HG03354 (cell line): ENCODE measurements around the gene COX15.
"Not testable (repeated sequence)": the region's sequence is repeated elsewhere in the genome, so short reads cannot be mapped to it uniquely, and the experiment has no call there.

Experiments
- ATAC-seq: cut with Tn5 transposase; IDR thresholded peaks from one replicate; pipeline ENCODE4 v1.9.1; 2021; ENCODE audit warnings: mild to moderate bottlenecking; ENCODE audit not compliant: unreplicated experiment, poor library complexity, severe bottlenecking

COX15 gene

DNA sequence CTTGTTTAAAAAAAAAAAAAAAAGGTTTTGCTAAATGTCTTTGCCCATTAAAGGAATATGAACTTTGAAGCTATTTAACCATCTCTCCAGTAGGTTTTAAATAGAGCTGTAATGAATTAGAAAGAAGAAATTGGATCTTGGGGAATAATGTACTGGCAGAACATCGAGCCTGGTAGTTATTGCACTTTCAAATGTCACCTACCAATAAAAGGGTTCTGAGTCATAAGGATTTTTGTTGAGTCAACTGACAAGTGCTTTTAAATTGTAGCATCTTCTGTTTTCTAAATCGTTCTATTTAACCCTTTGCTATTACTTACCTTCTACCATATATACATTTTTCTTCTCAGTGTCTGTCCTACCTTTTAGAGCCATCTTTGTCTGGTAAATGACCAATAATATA lies 10.8 kb upstream of the COX15 start:
- no peak for ATAC-seq

- ATAC-seq = no peak
Measured at GRCh38 chr10:99742254-99742653, 10.3 kb upstream of the COX15 start.

GRCh38 chr10:99740933-99741559 lies 9.1 kb upstream of the COX15 start:
- ATAC-seq = no peak

DNA sequence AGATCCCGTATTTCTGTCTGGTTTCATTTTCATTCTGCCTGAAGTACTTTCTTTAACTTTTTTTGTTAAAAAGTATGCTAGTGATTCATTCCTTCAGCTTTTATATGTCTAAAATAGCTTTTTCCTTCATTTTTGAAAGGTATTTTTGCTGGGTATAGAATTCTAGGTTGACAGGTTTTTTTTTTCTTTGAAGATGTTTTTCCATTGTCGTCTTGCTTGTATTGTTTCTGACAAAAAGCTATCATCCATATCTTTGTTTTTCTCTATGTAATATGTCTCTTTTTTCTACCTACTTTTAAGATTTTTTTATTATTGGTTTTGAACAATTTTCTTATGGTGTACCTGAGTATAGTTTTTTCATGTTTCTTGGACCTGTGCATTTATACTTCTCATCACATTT lies 8.3 kb upstream of the COX15 start:
- no peak for ATAC-seq

GRCh38 chr10:99734111-99734510 lies 2.2 kb upstream of the COX15 start:
- ATAC-seq = not testable (repeated sequence)

DNA sequence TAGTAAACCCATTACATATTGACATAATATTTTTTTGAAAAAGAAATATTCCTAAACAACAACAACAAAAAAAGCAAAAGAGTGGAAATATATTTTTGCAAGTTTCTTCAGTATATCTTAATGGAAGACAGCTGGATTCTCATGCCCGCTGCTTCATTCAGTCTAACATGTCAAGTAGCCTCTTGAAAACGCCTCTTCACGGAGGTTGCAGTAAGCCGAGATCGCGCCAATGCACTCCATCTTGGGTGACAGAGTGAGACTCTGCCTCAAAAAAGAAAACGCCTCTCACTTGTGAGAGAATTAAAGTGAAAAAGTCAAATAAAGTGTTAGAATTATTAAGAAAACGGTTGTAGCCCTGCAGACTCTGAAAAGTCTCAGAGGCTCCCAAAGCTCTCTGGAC lies 1.4 kb upstream of the COX15 start:
- ATAC-seq = no peak

DNA sequence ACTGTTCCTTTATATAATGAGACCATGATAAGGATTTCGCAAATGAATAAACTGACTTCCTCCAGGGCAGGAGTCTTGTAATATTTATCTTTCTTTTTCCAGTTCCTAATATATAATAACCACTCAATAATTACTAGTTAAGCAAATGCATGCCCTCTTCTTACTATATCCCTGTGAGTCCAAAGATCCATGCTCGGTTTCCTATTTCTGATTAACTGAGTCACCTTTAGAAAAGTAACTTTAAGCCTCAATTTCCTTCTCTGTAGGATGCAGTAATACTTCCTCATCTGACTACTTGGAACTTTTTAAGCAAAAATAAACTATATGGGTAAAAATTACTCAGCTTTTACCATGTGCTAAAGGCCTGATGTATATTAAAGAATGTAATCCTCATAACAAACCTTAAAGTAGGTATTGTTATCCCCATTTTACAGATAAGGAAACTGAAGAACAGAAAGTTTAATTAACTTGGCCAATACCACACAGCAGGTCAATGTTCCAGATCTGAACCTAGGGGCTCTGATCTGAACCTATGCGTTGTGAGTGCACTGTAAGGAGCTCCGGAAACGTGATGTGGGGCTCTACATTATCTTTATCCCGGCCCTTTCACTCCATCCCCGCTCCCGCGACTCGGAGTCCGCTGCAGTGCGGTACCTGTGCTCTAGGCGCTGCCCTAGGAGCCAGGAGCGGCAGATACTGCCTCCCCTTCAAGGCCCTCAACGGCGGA lies 458 bp downstream of the COX15 start:
- ATAC-seq = no peak

DNA sequence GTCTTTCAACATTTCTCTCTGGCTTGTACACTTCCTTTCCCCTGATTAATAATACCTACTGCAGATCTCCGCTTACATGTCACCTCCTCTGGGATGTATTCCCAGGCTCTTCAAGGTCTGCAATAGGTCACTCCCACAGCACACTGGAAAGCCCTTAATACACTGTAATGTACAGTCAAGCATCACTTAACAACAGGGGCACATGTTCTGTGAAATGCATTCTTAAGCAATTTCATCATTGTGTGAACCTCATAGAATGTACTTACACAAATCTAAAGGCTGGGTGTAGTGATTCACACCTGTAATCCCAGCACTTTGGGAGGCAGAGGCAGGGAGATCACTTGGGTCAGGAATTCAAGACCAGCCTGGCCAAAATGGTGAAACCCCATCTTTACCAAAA lies 1.9 kb downstream of the COX15 start:
- ATAC-seq = no peak

DNA sequence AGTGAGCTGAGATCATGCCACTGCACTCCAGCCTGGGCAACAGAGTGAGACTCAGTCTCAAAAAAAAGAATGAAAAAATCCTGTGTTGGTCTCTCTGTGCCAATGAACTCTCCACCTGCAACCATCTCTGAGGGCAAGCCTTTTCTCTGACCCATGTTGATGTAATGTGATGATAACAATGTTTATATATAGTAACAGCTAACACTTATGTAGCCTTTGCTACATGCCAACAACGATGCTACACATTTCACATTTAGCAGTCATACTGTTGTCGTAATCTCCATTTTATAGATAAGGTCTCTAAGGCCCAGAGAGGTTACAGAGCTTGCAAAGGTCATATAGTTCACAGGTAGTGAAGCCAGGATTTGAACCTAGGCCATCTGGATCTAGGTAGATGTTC lies 11.5 kb downstream of the COX15 start:
- no peak for ATAC-seq

GRCh38 chr10:99714446-99714845 lies 17.5 kb downstream of the COX15 start:
- no peak for ATAC-seq

- ATAC-seq = peak; percentile 70
Measured at GRCh38 chr10:99711129-99711719, 20.7 kb downstream of the COX15 start.

GRCh38 chr10:99709480-99710229 lies 22.3 kb downstream of the COX15 start:
- peak; percentile 71 for ATAC-seq

- ATAC-seq = no peak
Measured at GRCh38 chr10:99708428-99709012, 23.4 kb downstream of the COX15 start.

DNA sequence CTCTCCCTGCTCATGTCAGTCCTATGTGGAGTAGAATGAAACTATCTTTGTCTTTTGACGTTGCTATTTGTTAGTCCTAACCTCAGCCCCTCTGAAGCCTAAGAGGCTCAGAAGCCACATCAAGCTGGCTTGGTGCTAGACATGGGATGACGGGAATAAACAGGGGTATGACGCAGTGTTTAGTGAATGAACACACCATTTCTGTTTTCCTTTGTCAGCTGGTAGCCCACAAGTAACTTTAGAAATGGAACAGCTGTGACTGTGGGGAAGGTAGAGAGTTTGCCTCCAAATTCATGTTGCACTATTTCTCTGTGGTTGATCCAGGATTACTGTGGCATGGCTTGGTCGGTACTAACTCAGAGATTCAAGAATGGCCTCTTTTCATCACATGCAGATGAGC lies 31.3 kb downstream of the COX15 start:
- ATAC-seq = no peak

- no peak for ATAC-seq
Measured at GRCh38 chr10:99698504-99699080, 33.3 kb downstream of the COX15 start.

DNA sequence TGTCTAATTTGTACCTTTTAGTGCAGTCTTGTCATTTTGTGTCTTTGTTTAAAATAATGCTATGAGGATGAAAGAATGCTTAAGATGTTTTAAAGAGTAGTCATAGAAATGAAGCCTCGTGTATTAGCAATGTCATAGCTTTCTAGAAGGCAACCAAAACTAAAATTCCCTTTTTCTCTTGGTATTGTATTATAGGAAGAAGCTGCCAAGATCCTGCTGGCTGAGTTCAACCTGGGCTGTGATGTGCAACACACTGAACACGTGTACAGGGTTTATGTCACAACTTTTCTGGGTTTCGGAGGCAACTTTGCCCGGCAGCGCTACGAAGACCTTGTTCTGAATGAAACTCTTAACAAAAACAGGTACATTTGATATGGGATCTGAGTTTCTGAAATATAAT lies 36.2 kb downstream of the COX15 start:
- no peak for ATAC-seq

- ATAC-seq = no peak
Measured at GRCh38 chr10:99693933-99694583, 37.9 kb downstream of the COX15 start.

- no peak for ATAC-seq
Measured at GRCh38 chr10:99689461-99689860, 42.5 kb downstream of the COX15 start.

DNA sequence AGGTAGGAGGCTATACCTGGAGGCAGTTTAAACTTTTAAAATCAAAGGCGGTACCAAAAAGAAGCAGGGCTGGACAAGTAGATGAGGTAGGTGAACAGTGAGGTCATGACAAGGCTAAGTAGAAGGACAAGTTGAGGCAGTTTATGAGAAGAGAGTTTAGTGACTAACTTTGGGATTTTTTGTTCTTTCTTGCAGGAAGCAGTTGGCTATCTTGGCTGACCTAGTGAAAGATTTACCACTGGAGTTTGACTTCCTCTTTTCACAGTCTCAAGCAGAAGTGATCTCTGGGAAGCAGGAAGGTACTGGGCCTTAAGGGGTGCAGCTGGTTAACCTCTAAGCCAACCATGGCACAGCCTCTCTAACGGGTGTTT lies 46.3 kb downstream of the COX15 start:
- ATAC-seq = peak; percentile 89
